HG02973 (cell line): ENCODE data around the gene ESRRA.
"Not testable (repeated sequence)": the region's sequence is repeated elsewhere in the genome, so short reads cannot be mapped to it uniquely, and the experiment has no call there.

ENCODE experiments used
- ATAC-seq: cut with Tn5 transposase; IDR thresholded peaks from one replicate; pipeline ENCODE4 v1.9.1; 2021; ENCODE audit warnings: moderate library complexity; ENCODE audit not compliant: unreplicated experiment

Gene ESRRA

DNA sequence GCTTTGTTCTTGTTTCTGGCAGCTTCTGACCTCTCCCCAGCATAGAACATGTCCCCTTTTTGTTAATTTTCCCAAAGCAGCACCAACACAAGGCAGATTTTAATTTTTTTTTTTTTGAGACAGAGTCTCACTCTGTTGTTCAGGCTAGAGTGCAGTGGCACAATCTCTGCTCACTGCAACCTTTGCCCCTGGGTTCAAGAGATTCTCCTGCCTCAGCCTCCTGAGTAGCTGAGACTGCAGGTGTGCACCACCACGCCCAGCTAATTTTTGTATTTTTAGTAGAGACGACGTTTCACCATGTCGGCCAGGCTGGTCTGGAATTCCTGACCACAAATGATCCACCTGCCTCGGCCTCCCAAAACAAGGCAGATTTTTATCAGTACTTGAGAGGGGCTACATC lies 2.5 kb downstream of the ESRRA start:
- ATAC-seq, result not testable (repeated sequence)

DNA sequence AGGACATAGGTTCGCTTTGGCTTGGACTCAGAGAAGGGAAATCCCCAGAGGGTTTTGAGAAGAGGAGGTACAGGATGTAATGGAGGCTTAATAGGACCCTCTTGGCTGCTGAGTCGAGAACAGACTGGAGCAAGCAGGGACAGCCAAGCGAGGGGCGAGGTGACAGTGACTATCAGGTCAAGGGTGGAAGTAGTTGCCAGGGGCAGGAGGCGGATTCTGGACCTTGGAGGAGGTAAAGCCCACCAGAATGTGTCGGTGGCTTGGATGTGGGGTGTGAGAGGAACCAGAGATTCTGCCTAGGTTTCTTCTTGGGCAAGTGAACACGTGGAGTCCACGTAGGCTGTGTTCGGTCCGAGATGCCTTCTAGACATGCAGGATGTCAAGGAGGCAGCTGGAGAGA lies 7.6 kb downstream of the ESRRA start:
- ATAC-seq, result no peak

DNA sequence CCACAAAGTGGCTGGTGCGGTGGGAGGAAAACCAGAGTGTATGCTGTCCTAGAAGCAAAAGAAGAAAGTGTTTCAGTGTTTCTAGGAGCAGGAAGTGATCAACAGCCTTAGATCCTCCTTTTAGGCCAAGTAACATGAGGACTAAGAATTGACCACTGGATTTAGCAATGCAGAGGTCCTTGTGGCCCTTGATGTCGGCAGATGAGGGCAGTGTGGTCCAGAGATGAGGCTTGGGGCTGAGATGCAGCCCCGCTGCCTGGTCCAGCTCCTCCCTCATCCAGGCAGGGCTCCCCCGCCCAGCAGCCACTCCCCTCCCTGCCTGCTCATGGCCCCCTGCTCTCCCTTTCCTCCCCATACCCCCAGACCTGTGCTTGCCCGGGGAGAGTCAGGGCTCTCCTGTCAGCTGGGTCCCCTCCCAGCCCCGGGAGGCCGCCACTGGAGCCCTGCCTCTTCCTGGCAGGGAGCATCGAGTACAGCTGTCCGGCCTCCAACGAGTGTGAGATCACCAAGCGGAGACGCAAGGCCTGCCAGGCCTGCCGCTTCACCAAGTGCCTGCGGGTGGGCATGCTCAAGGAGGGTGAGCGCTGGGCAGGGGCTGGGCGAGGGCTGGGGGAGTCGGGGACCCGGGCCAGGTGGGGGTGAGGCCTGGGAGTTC lies 8.3 kb downstream of the ESRRA start:
- no peak for ATAC-seq

DNA sequence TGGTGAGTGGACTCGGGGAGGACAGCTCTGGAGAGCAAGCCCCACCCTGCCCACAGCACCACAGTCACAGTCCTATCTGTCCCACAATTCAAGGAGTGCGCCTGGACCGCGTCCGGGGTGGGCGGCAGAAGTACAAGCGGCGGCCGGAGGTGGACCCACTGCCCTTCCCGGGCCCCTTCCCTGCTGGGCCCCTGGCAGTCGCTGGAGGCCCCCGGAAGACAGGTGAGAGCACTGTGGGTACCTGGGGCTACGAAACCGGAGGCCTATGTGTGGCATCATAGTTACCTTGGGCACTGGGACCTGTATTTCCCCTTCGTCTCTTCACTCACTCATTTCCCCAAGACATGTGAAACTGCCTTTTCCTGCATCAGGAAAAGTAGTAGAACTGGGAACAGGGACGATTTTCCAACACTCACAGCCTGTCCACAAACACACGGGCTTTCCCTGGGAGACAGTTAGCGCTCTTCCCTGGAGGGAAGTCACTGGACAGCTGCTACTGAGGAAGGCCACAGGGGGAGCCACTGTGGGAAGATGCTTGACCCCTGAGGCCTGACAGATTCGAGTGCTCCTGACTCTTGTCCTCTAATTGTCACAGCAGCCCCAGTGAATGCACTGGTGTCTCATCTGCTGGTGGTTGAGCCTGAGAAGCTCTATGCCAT lies 9.0 kb downstream of the ESRRA start:
- no peak for ATAC-seq

DNA sequence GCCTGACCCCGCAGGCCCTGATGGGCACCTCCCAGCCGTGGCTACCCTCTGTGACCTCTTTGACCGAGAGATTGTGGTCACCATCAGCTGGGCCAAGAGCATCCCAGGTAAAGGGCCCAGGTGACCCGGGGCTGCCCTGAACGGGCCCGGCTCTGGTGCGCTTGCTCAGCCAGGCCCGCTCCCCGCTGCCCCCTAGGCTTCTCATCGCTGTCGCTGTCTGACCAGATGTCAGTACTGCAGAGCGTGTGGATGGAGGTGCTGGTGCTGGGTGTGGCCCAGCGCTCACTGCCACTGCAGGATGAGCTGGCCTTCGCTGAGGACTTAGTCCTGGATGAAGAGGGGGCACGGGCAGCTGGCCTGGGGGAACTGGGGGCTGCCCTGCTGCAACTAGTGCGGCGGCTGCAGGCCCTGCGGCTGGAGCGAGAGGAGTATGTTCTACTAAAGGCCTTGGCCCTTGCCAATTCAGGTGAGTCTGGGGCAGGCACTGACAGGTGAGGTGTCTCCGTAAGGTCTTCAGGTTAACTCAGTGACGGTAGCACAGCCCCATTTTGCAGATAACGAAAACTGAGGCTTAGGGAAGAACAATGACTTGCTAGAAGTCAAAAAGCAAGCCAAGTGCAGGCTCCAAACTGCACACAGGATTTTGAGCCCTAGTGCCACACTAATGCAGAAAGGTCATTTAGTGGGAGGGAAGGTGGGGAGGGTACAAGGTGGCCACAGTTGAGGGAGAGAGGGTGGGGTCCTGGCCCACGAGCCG lies 9.7 kb downstream of the ESRRA start:
- no peak for ATAC-seq

DNA sequence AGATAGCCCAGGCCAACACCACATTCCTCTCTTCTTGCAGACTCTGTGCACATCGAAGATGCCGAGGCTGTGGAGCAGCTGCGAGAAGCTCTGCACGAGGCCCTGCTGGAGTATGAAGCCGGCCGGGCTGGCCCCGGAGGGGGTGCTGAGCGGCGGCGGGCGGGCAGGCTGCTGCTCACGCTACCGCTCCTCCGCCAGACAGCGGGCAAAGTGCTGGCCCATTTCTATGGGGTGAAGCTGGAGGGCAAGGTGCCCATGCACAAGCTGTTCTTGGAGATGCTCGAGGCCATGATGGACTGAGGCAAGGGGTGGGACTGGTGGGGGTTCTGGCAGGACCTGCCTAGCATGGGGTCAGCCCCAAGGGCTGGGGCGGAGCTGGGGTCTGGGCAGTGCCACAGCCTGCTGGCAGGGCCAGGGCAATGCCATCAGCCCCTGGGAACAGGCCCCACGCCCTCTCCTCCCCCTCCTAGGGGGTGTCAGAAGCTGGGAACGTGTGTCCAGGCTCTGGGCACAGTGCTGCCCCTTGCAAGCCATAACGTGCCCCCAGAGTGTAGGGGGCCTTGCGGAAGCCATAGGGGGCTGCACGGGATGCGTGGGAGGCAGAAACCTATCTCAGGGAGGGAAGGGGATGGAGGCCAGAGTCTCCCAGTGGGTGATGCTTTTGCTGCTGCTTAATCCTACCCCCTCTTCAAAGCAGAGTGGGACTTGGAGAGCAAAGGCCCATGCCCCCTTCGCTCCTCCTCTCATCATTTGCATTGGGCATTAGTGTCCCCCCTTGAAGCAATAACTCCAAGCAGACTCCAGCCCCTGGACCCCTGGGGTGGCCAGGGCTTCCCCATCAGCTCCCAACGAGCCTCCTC lies 10.6 kb downstream of the ESRRA start:
- not testable (repeated sequence) for ATAC-seq

DNA sequence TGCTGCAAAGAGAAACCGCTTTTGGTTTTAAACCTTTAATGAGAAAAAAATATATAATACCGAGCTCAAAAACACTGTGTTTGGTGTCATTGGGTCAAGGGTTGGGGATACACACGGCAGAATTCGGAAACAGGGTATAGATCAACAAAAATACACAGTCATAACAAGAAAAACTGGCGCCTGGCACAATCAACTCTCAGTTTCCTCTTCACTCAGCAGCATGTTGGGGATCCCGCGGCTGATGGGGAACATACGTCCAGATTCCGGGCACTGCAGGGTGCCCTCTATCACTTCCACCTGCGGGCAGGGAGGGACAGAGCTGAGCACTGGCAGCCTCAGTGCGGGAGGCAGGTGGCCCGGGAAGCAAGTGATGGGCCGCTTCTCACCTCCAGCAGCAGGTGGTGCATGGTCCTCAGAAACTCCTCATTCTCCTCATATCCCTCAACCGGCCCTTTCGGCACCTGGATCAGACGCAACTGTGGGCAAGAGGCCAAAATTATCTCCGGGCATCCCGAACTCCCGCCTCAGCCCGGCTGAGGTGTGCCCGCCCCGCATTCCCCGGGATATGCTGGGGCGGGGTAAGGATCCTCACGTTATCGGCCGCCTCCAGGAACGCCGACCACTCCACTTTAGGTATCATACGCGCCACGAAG lies 11.5 kb downstream of the ESRRA start:
- peak; percentile 10 for ATAC-seq

DNA sequence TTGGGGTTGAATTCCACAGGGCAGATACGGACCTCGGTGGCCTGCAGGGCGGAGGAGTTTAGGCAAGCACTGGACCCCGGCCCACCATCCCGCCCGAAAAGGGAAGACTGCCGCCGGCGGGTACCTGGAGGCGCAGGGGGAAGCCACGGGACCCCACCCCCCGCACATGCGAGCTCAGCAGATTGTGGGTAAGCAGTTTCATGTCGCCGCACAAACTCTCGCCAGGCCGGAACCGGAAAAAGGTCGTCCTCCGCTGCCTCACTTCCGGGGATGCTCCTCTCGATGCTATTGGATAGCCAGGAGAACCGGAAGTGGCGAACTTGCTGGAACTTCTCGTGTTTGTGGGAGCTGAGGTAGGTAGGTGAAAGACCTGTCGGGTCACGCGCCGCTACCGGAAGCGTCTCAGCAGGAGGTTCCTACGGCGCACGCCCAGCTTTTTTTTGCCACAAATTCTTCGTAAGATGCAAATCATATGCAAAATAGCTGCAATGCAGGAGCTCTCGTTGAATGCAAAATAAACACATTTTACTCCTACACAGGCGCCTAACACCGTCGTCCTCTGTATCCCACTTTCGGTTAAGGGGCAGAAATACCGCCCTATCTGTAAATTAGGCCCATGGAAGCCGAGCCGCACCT lies 12.1 kb downstream of the ESRRA start, which contains the start of gene TRMT112:
TSS of gene TRMT112 (minus strand) at position 235 of the 636 bp plus-strand sequence. CDS start at position 202, 33 bp downstream.
- peak; percentile 50 for ATAC-seq

DNA sequence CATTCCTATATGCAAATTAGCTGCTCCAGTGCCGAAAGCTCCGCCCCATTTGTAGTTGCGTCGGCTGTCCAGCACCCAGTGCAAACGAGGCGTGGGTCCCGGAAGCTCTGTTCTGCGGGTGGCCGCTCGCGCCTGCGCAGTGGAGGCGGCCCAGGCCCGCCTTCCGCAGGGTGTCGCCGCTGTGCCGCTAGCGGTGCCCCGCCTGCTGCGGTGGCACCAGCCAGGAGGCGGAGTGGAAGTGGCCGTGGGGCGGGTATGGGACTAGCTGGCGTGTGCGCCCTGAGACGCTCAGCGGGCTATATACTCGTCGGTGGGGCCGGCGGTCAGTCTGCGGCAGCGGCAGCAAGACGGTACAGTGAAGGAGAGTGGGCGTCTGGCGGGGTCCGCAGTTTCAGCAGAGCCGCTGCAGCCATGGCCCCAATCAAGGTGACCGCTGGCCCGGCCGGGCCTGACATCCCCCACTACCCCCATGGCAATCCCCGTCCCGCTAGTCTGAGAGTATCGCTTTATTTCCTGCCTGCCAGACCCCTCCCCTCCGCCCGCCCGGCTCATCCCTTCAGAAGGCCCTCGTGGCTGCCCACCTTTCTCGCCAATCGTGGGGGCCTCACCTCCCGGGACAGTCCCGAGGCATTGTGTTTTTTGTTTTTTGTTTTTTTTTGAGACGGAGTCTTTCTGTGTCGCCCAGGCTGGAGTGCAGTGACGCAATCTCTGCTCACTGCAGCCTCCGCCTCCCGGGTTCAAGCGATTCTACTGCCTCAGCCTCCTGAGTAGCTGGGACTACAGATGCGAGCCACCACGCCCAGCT lies 12.8 kb downstream of the ESRRA start, which contains the start of gene PRDX5:
TSS of gene PRDX5 (plus strand) at position 161 of the 805 bp plus-strand sequence. CDS start at position 256, 95 bp downstream.
- ATAC-seq, result peak; percentile 59

DNA sequence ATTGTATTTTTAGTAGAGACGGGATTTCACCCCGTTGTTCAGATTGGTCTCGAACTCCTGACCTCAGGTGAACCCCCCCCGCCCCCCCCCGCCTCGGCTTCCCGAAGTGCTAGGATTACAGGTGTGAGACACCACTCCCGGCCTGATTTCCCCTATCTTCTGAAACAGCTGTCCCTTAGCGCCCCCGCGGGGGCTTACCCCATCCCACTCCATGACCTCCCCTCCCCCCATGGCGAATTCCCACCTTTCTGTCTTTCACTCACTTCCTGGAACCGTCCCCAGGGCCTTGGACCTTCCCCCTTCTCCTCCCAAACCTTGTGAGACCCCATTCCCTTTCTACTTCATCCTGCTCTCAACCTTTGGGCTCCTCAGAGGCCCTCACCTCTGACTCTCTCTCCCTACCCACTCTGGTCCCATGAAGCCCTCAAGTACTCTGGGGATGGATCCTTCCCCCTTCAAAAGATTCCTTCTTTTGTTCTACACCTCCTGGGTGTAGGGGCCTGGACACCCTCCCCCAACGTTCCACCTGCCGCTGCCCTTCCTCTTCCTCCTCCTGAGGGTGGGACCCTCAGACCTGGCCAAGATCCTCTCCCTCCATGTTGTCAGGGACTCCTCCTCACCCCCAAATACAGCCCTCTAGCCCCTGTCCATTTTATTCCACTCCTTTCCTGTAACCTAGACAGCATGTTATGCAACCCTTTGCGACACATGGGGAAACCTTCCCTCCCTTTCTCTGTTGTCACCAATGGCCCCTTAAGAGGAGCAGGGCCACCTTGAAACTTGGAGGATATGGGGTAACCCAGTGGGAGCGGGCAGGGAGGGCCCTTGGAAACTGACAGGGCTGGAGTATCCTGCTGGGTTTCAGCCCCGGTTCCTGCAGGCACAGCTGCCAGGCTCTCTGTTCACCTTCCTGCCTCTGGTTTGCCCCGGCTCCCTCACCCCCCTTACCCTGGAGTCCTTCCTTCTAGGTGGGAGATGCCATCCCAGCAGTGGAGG lies 13.7 kb downstream of the ESRRA start:
- no peak for ATAC-seq

DNA sequence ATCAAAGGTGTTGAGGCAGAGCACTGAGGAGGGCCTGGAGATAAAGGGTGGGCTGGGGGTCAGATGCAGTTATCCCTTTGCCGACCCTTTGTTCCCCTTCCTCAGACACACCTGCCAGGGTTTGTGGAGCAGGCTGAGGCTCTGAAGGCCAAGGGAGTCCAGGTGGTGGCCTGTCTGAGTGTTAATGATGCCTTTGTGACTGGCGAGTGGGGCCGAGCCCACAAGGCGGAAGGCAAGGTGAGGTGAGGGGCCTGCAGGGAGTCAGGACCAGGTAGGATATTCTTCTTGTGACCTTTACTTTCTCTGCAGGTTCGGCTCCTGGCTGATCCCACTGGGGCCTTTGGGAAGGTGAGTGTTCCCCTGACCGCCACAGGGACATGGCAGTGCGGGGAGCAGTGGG lies 15.2 kb downstream of the ESRRA start:
- no peak for ATAC-seq

DNA sequence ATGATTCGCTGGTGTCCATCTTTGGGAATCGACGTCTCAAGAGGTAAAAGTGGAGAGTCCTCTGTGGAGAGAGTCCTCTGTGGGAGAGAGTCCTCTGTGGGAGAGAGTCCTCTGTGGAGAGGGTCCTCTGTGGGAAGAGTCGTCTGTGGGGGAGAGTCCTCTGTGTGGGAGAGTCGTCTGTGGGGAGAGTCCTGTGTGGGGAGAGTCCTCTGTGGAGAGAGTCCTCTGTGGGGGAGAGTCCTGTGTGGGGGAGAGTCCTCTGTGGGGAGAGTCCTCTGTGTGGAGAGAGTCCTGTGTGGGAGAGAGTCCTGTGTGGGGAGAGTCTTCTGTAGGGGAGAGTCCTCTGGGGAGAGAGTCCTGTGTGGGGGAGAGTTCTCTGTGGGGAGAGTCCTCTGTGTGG lies 15.7 kb downstream of the ESRRA start:
- ATAC-seq, result no peak

DNA sequence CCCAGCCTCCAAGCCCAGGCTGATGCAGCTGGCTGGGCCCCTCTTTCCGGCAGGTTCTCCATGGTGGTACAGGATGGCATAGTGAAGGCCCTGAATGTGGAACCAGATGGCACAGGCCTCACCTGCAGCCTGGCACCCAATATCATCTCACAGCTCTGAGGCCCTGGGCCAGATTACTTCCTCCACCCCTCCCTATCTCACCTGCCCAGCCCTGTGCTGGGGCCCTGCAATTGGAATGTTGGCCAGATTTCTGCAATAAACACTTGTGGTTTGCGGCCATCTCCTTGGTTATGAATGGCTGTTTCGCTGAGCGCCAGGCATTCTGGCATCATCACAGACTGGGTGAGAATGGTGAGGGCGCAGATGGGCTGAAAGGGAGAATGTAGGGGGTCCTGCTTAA lies 16.2 kb downstream of the ESRRA start:
- no peak for ATAC-seq

DNA sequence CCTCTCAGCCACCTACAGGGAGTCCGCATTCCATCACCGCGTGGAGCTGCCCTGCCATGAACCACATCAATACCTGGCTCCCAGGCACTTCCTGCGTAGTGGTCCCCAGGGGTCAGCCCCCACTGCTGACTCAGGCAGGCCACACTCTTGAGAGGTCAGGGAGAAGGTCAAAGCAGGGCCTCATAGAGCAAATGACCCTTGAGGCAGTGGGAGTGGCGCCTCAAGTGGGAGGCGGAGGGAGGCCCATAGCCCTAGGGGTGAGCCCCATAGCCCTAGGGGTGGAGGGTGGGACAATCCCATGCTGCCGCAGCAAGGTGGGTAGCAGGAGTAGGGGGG lies 17.6 kb downstream of the ESRRA start:
- ATAC-seq, result no peak

DNA sequence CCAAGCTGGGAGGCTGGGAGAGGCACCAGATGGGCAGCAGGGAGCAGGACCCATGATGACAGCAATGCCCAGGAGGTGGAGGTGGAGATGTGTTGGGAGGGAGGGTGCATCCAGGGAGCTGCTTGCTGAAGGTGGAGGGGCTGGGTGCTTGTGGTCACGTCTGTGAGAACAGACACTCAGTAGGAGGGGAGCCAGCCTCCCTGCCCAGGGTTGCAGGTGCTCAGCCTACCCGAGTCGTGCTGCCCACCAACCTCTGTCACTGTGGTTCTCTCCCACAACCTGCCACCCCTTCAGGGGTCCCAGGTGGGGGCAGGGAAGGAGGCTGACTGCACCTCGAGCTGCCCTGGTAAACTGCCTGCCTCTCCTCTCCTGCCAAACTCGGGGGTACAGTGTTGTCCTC lies 18.0 kb downstream of the ESRRA start:
- ATAC-seq, result no peak

DNA sequence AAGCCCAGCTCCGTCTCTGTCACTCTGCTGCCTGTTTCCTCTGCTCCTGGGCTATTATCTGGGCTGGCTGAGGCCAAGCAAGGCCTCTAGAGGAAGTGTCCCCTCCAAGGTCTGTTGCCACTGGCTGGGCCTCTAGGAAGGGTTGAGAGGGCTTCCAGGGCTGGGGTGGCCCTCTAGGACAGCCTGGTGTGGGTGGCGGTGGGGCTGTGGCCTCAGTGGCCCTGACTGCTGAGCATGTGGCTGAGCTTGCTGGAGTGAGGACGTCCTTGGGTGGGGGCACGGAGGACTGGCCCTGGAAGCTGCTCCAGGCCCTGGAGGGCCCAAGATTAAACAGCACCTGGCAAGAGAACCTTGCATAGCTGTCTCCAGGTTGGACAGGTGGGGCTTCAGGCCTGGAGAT lies 18.7 kb downstream of the ESRRA start:
- ATAC-seq, result not testable (repeated sequence)

DNA sequence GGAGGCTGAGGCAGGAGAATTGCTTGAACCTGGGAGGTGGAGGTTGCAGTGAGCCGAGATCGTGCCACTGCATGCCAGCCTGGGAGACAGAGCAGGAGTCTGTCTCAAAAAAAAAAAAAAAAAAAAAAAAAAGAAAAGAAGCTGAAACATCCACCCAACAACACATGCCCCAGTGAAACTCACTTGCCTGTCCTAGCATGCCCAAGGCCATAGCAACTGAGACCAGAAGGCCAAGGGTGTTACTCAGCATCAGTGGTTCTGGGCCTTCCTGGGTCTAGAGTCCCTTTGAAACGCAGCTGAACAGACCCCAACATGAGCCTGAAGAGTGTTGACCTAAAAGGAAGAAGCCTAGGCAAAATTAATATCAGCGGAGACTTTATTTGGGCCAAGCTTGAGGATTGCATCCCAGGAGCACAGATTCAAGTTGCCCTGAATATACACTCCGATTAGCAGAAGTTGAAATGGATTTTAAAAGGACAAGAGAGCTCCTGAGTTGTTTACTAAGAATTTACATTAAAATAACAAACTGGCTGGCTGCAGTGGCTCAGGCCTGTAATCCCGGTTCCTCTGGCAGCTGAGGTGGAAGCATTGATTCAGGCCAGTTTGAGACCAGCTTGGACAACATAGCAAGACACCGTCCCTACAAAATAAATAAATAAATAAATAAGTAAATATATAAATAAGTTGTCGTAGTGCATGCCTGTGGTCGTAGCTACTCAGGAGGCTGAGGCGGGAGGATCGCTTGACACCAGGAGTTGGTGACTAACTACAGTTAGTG lies 19.6 kb downstream of the ESRRA start:
- ATAC-seq, result no peak
